Spleen (tissue), 7 donors: Measurements from ENCODE around the gene FCGBP.

ENCODE experiments used
- POLR2A ChIP-seq, 3 donors: fragments of 450-650 bp; IDR thresholded peaks; one replicate each; pipeline ENCODE4 v1.5.1; 2017; ENCODE audit warnings: antibody characterized with exemption in 3 of 3, mild to moderate bottlenecking in 1 of 3
- TF ChIP-seq, protein P1 (sequence below), 11 experiments: fragments of 200-600 bp in 7 of 11; fragments of 450-650 bp in 4 of 11; sonication (generic) in 4 of 11; IDR thresholded peaks in 8 of 11; conservative IDR thresholded peaks in 3 of 11; 1 replicate in 7 of 11; 2 replicates in 4 of 11; pipeline versions ENCODE4 v1.4.0 to v1.8.0; 2016 to 2021; ENCODE audit warnings: antibody characterized with exemption in 11 of 11, inconsistent platforms in 4 of 11, mild to moderate bottlenecking in 1 of 11
- donor health status: DM: no; HTN: no; CAD: no; lungs with moderate emphysema.
- donor health status: DM: no; HTN: no; CAD: no.
- donor health status: DM: no; HTN: no; CAD: no.

DNA sequence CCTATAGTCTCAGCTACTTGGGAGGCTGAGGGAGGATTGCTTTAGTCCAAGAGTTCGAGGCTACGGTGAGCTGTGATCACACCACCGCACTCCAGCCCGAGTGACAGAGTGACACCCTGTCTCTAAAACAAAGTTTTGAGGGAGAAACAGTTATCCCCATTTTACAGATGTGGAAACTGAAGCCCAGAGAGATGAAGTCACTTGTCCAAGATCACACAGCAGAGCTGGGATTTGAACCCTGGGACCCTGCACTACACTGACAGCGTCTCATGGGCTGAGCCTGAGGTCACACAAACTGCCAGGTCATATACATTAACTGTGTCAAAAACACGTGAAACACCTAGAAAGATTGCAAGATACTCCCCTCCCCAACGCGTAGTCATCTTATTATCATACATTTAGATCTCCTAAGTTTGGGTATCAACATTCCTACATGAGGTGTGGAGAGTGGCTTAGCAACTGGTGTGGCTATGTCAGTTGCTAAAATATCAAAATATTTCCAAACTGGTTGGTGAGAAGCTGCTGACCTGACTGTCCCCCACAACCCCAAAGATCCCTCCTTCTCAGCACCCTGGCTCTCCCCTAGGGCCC, 8.2 kb downstream of the FCGBP start:
- no peak for TF ChIP-seq POLR2A (IDR thresholded peaks at IDR 0.05)
- TF ChIP-seq, protein P1, sequence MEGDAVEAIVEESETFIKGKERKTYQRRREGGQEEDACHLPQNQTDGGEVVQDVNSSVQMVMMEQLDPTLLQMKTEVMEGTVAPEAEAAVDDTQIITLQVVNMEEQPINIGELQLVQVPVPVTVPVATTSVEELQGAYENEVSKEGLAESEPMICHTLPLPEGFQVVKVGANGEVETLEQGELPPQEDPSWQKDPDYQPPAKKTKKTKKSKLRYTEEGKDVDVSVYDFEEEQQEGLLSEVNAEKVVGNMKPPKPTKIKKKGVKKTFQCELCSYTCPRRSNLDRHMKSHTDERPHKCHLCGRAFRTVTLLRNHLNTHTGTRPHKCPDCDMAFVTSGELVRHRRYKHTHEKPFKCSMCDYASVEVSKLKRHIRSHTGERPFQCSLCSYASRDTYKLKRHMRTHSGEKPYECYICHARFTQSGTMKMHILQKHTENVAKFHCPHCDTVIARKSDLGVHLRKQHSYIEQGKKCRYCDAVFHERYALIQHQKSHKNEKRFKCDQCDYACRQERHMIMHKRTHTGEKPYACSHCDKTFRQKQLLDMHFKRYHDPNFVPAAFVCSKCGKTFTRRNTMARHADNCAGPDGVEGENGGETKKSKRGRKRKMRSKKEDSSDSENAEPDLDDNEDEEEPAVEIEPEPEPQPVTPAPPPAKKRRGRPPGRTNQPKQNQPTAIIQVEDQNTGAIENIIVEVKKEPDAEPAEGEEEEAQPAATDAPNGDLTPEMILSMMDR (IDR thresholded peaks at IDR 0.05 in 8 of 11, conservative IDR thresholded peaks at IDR 0.05 in 3 of 11) = no peak
